ENCODE results near the gene KCNIP4.

The KCNIP4 gene

DNA sequence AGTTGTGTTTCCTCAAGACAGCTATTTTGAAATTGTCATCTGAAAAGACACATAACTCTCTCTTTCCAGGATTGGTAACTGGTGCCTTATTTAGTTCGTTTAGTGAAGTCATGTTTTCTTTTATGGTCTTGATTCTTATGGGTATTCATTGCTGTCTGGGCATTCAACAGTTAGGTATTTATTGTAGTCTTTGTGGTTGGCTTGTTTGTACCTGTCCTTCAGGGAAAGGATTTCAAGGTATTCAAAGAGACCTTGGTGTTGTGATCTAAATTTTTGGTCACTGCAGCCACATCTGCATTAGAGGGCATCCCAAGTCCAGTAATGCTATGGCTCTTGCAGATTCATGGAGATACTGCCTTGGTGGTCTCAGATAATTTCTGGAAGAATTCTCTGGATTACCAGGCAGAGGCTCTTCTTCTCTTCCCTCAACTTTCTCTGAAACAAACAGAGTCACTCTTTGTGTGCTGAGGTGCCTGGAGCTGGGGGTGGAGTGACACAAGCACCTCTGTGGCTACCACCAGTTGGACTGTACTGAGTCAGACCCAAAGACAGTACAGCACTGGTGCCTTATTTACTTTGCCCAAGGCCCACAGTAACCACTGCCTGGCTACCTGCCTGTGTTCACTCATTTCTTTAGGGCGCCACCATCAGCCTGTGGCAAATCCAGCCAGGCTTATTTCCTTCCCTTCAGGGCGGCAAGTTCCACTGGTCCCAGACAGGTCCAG is 620.4 kb downstream of the KCNIP4 start:
- no peak for DNase-seq

DNA sequence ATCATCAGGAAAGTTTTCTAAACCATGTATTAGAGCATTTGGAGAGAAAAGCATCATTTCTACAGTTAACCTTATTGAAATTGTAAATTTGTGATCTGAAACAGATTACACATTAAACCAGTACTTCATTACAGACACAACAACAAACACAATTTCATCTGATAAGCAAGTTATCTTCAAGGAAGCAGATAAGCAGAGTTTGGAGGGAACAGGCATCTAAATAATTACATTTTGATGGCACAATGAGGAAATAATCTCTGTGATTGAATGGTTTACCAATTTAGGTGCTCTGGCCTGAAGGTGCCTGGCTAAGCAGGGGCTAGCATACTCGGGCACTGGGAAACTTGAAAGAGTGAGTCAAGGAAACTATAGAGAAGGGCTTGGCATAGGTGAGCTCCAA is 628.5 kb downstream of the KCNIP4 start:
- no peak for DNase-seq

DNA sequence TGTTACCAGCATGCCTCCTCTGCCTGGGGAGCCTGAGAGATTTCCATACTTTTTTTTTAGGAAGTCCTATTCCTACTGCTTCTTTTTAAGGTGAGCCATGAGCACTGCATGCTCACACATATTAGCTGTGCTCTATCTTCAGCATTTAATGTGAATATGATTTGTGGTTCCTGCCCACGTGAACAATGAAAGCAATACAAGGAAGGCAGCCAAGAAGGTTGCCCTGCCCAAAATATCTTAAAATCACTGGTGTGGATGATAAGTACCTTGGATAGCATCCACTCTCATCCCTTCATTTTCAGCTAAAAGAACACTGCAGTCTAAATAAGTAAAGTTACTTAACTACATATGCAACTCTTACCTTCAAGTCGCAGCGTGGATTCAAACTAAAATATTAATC is 640.9 kb downstream of the KCNIP4 start:
- no peak for DNase-seq

DNA sequence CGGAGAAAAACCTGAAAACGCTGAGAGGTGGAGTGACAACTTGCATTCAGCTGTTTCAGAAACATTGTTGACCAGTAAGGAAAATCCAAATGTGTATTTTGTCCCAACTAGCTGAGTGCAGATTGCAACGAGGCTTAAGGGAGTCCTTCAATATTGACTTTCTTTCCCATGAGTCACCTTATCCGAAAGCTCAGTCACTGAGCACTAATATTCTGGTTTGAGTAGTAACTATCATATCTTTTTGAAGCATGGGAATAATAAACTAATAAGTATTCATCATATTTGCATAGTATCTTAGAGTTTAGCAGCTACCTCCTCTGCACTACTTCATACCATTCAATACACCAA is 644.1 kb downstream of the KCNIP4 start:
- DNase-seq, result no peak

DNA sequence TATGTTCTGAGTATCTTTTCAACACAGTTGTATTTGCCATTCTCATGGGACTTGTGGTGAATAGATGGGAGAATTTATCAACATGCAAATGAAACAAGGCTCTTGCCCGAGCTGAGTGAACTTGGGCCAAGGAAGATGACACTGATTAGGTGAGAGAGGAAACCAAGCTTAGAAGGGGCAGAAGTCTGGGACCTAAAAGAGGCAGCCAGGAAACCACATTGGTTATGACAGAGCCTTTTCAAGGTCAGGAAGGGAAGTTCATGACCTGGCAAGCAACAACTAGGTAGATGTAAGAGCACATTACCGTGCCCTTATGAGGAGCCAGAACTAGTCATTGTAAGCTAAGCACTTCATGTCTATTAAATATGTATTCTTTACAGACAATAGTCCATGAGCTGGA is 658.0 kb downstream of the KCNIP4 start:
- DNase-seq, result no peak

DNA sequence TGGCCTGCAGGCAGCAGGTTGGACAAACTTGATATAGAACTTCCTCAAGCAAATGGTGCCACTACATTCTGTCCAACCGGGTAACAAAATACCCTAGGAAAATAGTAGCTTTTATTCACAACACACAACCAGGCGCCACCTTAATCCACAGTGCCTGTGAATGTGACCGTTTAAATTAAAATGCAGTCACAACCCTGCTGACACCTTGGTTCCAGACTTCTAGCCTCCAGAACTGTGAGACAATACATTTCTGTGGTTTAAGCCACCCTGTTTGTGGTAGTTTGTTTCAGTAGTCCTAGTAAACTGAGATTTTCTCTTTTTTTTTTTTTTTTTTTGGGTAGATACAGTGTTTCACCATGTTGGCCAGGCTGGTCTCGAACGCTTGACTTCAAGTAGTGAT is 672.5 kb downstream of the KCNIP4 start:
- DNase-seq, result no peak

DNA sequence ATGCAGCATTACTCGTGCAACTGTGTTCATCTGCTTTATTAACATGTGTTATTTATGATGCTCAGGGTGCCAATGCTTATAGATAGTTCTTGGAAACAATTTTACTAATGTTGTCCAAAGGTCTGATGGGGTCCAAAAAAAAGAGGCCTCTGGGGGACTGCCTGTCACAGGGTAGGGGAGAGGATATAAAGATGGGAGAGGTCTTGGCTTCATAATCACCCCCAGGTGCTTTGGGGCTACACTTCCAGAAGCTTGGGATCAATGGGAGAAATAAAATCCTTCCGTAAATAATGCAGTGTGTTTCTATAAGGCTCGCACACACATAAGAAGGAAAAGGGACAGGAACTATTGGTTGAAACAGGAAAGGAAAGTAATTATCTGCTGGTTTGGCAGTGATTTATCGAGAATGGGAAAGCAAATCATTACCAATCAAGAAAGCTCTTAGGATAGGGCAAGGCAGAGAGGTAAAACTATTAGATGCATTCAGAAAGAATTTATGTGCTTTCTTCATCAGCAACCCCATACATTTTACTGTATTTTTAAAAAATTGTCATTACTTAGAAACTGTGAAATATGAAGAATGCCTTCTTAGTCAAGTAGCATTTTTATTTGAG is 677.0 kb downstream of the KCNIP4 start:
- no peak for DNase-seq

DNA sequence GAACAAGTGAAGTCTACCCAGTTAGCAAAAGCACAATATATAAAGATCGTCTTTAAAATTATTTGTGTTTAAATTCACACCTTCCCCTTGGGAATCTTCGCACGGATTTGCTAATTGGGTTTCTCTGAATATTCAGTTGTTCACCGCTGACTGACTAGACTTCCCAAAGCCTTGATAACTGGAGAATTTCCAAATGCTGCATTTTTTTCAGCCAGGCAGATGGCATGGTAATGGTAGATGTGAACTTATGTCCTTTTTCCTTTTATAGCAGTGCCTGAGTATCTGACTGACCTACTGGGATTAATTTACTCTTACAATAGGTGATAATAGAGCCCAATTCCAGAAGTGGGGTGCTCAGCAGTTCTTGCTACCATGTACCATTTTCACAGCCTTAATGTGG is 700.2 kb downstream of the KCNIP4 start:
- DNase-seq, result no peak

DNA sequence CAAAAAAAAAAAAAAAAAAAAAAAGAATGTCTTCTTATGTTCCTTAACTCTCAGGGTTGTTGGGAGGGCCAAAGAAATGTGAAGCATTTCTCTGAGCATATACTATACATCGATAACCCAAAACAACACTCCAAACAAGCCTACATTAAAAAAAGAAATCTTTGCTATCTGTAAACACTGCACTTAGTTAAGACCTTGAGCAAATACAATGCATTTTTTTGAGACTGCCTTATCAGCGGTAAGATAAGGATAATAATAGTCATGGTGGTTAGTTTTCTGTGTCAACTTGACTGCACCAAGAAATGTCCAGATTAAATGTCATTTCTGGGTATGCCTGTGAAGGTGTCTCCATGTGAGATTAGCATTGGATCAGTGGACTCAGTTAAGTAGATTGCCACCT is 706.4 kb downstream of the KCNIP4 start:
- no peak for DNase-seq

DNA sequence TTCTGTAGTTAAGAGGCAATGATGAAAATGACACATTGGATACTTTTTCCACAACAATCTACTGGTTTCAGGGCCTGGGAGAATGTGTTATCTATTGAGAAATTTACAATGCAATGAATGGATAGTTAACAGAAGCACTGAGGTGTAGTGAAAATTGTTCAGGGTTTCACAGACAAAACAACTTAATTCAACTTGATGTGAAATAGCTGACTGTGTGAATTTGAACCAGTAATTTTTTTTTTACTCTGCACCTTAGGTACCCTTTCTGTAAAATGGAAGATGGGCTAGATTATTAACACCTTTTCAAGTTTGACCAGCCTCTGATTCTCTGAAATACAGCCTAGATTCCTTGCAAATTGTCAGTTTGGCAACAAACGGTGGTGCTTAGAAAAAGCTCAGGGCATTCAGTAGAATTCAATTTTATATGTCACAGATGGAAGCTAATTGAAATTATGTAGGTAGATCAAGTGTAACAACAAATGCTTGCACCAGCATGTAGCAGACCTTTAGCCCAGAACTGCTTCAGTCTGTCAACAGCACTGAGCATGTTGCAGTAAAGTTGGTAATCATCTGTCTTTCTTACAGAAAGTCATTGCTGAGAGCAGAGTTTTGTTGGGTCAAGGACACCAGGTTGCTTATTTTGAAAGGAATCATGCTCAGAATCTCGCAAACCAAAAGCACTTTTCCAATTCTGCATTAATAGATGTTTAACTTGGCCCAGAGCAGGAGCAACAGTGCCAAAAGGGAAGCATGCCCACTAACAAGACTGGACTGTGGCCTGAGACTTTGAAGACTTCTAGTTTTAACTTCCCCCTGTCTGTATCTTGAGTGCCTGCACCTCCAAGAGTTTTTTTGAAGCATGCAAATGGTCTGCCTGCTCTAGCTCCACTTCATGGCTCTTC is 721.7 kb downstream of the KCNIP4 start:
- no peak for DNase-seq

DNA sequence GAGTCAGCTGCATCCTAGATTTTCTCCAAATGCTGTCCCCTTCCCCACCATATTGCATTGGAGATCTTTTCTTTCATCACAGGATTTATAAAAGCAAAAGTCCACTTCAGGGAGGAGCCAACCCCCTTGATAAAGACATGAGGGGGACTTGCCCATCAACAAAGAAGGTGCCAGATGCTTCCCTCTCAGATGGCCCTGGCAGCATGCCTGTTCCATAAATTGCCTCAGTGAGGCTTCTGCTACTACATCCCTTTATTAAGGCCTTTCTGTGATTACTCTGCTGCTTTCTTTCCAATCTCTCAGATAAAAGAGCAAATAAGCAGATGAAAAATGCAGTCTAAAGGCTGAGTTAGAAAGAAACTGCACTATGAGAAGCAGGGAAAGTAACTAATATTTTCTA is 736.7 kb downstream of the KCNIP4 start:
- DNase-seq, result no peak

DNA sequence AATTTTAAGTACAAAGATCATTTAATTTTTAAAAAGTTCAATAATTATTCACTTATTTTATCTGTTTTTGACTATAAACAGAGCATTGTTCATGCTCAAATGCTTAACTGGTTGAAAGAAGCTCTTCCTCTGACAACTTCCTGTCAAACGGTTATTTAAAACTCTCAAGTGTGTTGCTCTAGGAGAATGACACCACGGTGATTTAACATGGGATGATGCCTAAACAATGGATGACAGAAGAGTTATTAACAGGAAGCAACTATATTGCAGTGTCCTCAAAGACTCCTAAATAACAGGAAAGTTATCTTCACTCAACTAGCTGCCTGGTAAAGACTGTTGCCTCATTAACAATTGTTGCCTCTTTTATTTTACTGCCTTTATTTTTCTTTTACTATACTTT is 738.7 kb downstream of the KCNIP4 start:
- DNase-seq, result no peak

DNA sequence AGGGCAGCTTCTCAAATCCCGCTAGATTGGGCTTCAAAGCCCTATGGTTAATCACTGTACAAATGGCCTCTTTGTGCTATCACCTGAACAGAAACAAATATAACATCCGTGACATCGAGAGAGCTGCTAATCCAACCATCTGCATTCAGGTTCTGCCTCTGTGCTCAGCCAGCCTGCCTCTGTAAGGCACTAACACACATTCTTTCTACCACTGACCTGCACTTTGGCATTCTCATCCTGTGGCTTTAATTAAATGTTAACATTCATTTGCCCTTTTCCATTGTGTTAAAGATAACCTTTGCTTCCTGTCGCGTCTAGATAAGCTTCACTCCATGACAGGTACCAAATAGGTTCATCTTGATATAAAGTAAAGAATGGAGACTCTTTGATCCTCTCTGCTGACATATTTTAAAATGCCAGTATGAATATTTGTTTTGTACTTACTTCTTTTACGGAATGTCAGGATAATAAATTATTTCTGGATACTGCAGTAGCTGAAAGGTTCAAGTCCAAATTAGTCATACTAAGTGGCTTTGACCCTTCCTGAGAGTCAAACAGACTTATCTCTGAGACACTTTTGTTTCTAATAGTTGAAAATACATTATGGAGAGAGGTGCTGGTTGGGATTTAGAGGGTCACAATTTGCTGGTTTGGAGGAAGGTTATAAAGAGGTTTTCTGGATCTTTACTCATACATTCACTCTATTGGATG is 742.6 kb downstream of the KCNIP4 start:
- DNase-seq, result no peak

DNA sequence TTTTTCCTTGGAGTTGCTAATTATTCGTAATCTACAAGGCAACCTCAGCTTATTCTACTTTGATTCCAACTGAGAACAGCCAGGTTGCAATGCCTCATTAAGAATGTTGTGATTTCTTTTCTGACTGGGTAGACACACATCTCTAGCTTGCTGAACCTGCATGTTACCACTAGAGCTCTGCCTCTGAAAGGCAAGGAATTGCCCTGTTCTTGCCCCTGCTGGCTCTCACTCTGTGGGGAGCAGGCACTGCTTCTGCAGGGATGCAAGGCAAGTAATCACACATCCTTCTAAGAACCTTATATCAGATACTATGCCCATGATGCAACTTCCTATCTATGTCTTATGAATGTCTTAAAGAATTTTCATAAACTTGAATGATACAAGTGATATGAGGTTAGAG is 745.2 kb downstream of the KCNIP4 start:
- no peak for DNase-seq

DNA sequence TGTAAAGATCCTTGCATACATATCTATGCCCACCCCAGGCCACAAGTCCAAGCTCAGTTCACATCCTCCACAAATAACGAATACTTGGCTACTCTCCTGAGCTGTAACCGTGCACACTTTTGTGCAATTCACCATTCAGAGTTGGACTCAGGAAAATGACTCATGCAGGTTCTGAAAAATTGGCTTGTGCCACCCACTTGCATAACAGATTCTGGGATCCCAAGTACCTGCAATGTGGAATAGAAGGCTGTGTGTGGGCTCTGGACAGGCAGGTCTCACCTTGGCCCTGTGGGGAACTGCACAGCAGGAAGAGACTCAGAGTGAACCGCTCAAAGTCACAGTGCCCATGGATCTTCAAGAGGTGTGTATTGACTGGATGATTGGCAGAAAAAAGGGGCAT is 745.6 kb downstream of the KCNIP4 start:
- no peak for DNase-seq

DNA sequence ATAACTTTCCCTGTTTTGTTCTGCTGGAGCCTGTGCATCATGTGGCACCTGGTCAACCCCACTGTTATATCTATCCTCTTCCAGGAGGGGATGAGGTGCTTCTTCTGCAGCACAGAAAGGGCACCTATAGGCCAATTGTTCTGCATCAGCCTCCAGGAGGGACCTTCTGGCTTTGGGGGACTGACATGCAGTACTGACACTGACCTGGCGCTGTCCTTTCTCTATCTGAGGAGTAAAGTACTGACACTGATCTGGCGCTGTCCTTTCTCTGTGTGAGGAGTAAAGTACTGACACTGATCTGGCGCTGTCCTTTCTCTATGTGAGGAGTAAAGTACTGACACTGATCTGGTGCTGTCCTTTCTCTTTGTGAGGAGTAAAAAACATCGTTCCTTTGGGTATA is 749.9 kb downstream of the KCNIP4 start:
- no peak for DNase-seq

DNA sequence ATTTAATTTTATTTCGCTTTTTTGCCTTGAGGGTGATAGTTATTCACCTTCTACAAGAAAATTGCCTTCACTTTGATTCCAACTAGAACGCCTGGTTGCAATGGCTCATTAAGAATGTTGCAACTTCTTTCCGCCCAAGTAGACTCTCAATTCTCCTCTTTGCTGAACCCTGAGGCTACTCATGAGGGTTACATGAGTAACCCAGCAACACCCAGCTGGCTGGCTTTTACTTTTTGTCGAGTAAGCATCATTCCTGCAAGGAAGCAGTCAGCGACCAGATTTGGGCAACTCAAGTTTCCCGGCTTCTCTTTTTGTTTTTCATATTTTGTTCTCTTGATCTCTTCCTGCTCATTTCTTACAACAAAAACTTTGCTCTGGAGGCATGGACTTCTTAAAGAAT is 752.9 kb downstream of the KCNIP4 start:
- DNase-seq, result no peak

DNA sequence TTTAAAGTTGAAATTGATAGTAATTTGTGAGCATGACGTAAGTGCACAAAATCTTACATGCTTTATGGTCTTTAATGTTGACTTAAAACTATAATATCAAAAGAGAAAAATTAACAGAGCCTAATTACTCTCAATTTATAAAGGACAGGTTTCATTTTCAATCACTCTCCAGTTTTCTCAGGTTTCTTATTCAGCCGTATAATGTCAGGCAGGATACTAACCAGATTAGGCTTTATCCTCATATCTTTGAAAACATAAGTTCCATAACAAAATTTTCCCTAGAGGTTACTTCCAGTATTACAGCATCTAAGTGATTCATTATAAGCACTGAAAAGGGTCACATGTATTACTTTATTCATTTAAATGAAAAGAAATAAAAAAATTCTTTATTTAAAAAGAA is 756.2 kb downstream of the KCNIP4 start:
- no peak for DNase-seq

DNA sequence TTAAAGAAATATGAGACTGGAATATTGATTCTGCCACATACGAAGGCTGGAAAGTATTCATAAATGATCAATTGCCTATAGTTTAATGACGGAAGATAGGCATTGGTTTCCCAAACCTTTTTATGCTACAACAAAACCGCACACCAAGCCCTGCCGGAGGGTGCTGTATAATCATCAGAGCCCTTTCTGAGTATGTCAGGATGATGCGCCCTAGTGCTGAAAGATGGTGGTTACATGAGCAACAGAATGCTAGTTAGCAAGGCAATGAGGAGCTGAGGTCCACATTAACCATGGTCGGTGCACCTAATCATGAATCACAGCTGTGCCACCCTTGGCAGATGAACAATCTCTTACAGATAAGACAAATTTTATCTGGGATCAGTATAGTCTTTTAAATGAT is 757.3 kb downstream of the KCNIP4 start:
- DNase-seq, result no peak

DNA sequence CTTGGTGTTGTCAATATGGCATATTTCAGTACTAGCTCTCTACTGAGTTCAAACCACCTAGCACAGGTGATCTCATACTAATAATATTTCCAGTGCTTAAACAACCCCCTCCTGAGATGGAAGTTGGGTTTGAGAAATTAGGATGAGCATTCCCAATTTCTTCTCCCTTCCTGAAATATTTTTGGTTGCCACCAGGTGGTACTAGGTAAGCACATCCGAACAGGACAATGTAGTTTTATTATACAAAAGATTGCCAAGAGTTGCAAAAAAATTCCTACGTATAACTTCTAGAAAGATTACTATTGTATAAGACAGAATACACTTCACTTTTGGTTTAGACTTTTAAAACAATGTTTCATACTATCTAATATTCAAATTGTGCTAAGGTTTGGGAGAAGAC is 763.8 kb downstream of the KCNIP4 start:
- no peak for DNase-seq

DNA sequence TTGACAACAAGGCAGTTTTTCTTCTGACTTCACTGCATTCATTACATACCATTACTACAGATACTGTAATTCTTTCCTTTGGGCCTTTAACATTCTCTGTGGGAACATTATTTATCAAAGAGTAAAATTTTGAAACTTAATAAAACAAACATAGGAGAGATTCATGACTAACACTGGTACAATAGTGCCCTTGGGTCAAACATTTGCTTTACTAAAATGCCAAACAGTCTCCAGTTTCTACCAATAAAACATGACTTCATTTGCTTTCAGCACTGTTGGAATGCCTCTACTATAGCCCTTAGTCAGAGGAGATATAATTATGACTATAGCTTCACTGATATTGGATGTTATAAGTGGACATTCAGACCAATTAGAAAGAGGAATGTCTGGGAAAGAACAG is 766.9 kb downstream of the KCNIP4 start:
- no peak for DNase-seq

DNA sequence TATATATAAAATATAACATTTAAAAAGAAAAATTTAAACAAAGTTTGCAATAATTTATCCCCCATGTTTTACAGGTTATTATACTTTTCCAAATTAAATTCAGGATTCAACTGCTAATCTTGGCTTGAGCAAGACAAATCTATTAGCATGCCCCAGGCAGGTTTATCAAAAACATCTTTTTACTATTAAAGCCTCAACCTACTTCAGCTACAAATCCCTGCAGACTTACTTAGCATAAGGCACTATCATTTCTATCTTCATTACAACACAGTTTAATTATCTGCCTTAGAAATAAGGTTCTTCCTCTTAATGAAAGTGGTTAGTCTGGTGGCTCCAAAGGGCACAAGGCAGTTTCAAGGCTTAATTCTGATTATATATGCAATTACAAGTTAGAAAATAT is 770.7 kb downstream of the KCNIP4 start:
- DNase-seq, result no peak

DNA sequence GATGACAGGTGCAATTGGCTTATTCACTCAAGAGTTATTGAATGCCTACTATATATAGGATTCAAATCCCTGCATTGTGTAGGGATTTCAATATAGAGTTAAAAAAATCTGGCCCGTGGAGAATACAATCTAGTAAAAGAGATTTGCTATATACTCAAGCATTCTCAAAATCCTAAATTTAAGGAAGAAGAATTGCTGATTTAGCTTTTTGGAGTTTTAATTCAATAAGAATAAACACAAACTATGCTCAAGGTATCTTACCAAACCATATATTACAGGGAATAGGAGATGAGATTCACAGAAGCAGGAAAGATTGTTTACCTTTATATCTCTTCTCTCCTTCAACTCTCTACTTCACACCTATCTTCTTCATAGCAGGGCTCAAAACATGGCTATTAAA is 771.5 kb downstream of the KCNIP4 start:
- DNase-seq, result no peak

DNA sequence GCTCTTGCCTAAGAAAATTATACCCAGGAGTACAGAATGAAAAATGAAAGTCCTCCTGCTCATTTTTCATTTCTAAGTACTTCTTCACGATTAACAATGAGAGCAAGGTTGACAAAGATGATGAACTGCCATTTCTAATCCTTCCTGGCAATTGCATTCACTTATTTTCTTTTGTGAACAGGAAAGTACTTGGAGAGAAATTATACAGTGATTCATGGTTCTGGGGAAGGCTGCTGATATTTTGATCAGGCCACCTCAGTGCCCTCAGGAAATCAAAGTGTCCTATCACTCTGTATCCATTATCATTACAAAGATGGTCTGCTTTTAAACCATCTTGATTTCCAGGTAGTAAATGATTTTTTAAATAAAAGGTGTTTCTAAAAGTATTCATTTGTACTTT is 780.9 kb downstream of the KCNIP4 start:
- DNase-seq, result no peak
